HCT116 (cell line): Measurements from ENCODE around the gene SUPT6H. TPM values are rescaled to one million over a fixed set of nuclear protein-coding genes. Genes with fewer than 3 reads are reported as not detected.
A peak's percentile ranks its signal among the peaks of the same experiment; 100 is the strongest.

Experiments used
- ATAC-seq: fragments of 200-7000 bp; cut with Tn5 transposase; 2 replicates; pipeline ENCODE4 v1.9.1; 2020; ENCODE audit warnings: mild to moderate bottlenecking, moderate library complexity
- BruUV-seq: library from RNA; stranded (reverse); fragments of 400-500 nt; replicated peaks from 2 replicates; lab custom pipeline; 2021; lab: Mats Ljungman, UMichigan
- CTCF ChIA-PET: fragments of 300-600 bp; sonication (Branson Sonifier 250); formaldehyde crosslinking; loops from one replicate; lab custom pipeline; 2021; ENCODE audit warnings: antibody characterized with exemption; lab: Charles Lee
- POLR2A ChIA-PET: fragments of 300-600, 350-600 bp; sonication (Branson Sonifier 250); formaldehyde crosslinking; loops from one replicate; lab custom pipeline; 2021; ENCODE audit warnings: antibody characterized with exemption; lab: Charles Lee
- RAD21 ChIA-PET, 2 experiments: fragments of 300-600 bp; sonication (Branson Sonifier 250); formaldehyde crosslinking; loops; one replicate each; lab custom pipeline; 2023; ENCODE audit warnings: low total read pairs in 2 of 2; ENCODE audit not compliant: uncharacterized antibody in 2 of 2, unreplicated experiment in 2 of 2, low non-redundant PET in 1 of 2; lab: Charles Lee
- DNase-seq: peaks from one replicate; pipeline ENCODE4 v3.0.0-alpha.2; 2010; ENCODE audit warnings: low read depth, low spot score
- H2AFZ ChIP-seq: fragments of 200-600 bp; shearing (Covaris generic), sonication (generic); 2 replicates; pipeline ENCODE4 v1.6.1; 2017; ENCODE audit warnings: low read depth, mixed run types, mixed read lengths, antibody characterized with exemption, low read length; ENCODE audit not compliant: poor library complexity, severe bottlenecking
- H3K27ac ChIP-seq: 2 replicates; pipeline ENCODE4 v1.5.1; 2012; ENCODE audit warnings: low read depth, low read length
- H3K27me3 ChIP-seq: fragments of 200-600 bp; sonication (generic); 2 replicates; pipeline ENCODE4 v1.6.1; 2016; ENCODE audit warnings: mixed run types, low read length, mixed read lengths; ENCODE audit not compliant: insufficient read depth
- H3K36me3 ChIP-seq, 2 experiments: fragments of 200-500 bp in 1 of 2; fragments of 200-600 bp in 1 of 2; sonication (Bioruptor generic) in 1 of 2; sonication (generic) in 1 of 2; 2 replicates each; pipeline versions ENCODE4 v1.5.1 to v1.6.1; 2014 to 2016; ENCODE audit warnings: low read length in 2 of 2, inconsistent platforms in 1 of 2, mixed read lengths in 1 of 2, mixed run types in 1 of 2; ENCODE audit not compliant: insufficient read depth in 2 of 2, control insufficient read depth in 1 of 2
- H3K4me1 ChIP-seq, 2 experiments: fragments of 200-600 bp in 1 of 2; sonication (generic) in 1 of 2; 2 replicates each; pipeline versions ENCODE4 v1.5.1 to v1.6.1; 2012 to 2017; ENCODE audit warnings: low read length in 2 of 2, inconsistent platforms in 1 of 2, mild to moderate bottlenecking in 1 of 2, mixed read lengths in 1 of 2, mixed run types in 1 of 2, moderate library complexity in 1 of 2; ENCODE audit not compliant: insufficient read depth in 2 of 2, control insufficient read depth in 1 of 2
- H3K4me2 ChIP-seq: fragments of 200-600 bp; sonication (generic); 2 replicates; pipeline ENCODE4 v1.6.1; 2017; ENCODE audit warnings: mixed run types, low read length, mixed read lengths
- H3K4me3 ChIP-seq, 2 experiments: fragments of 200-600 bp in 1 of 2; sonication (generic) in 1 of 2; replicated peaks in 1 of 2; 2 replicates each; pipeline ENCODE4 v1.5.1; 2011 to 2016; ENCODE audit warnings: low read length in 2 of 2, control low read depth in 1 of 2, low read depth in 1 of 2, mild to moderate bottlenecking in 1 of 2, mixed read lengths in 1 of 2, mixed run types in 1 of 2
- H3K79me2 ChIP-seq: fragments of 200-600 bp; sonication (generic); 2 replicates; pipeline ENCODE4 v1.6.1; 2017; ENCODE audit warnings: mild to moderate bottlenecking, mixed run types, low read length, moderate library complexity, mixed read lengths; ENCODE audit not compliant: insufficient read depth
- H3K9ac ChIP-seq: fragments of 200-600 bp; sonication (generic); 2 replicates; pipeline ENCODE4 v1.6.1; 2016; ENCODE audit warnings: low read length, mixed read lengths
- H3K9me2 ChIP-seq: fragments of 200-600 bp; sonication (generic), shearing (Covaris generic); 2 replicates; pipeline ENCODE4 v1.6.1; 2017; ENCODE audit warnings: mixed run types, mild to moderate bottlenecking, moderate library complexity; ENCODE audit not compliant: insufficient read depth
- H3K9me3 ChIP-seq, 2 experiments: fragments of 200-500 bp in 1 of 2; fragments of 200-600 bp in 1 of 2; sonication (Bioruptor generic) in 1 of 2; sonication (generic) in 1 of 2; 2 replicates each; pipeline ENCODE4 v1.6.1; 2014 to 2017; ENCODE audit warnings: low read length in 2 of 2, mixed read lengths in 2 of 2, inconsistent platforms in 1 of 2, low read depth in 1 of 2, mild to moderate bottlenecking in 1 of 2, mixed run types in 1 of 2, moderate library complexity in 1 of 2; ENCODE audit not compliant: control insufficient read depth in 1 of 2, insufficient read depth in 1 of 2
- H4K20me1 ChIP-seq: fragments of 200-600 bp; sonication (generic), shearing (Covaris generic); 2 replicates; pipeline ENCODE4 v1.6.1; 2017; ENCODE audit warnings: mixed run types, mild to moderate bottlenecking, moderate library complexity; ENCODE audit not compliant: insufficient read depth
- EGR1 ChIP-seq: IDR thresholded peaks from 2 replicates; pipeline ENCODE4 v1.6.1; 2012; ENCODE audit warnings: low read depth
- ELF1 ChIP-seq: IDR thresholded peaks from 2 replicates; pipeline ENCODE4 v1.6.1; 2012; ENCODE audit warnings: low read depth, borderline replicate concordance
- EZH2 ChIP-seq: fragments of 200-600 bp; sonication (generic); IDR thresholded peaks from 2 replicates; pipeline ENCODE4 v1.6.1; 2017; ENCODE audit warnings: antibody characterized with exemption, mixed run types
- EZH2phosphoT487 ChIP-seq: fragments of 200-600 bp; IDR thresholded peaks from 2 replicates; pipeline ENCODE4 v1.6.1; 2018; ENCODE audit warnings: antibody characterized with exemption, borderline replicate concordance
- JUND ChIP-seq: IDR thresholded peaks from 2 replicates; pipeline ENCODE4 v1.6.1; 2012
- POLR2A ChIP-seq: IDR thresholded peaks from 2 replicates; pipeline ENCODE4 v1.7.0; 2011; ENCODE audit warnings: borderline replicate concordance; ENCODE audit not compliant: insufficient read depth, insufficient read length; ENCODE audit errors: extremely low read depth
- POLR2AphosphoS5 ChIP-seq: IDR thresholded peaks from 2 replicates; pipeline ENCODE4 v1.6.1; 2011; ENCODE audit warnings: mild to moderate bottlenecking, low read depth, low read length, moderate library complexity
- RAD21 ChIP-seq: IDR thresholded peaks from 2 replicates; pipeline ENCODE4 v1.6.1; 2012; ENCODE audit warnings: low read depth, mild to moderate bottlenecking
- SIN3A ChIP-seq: IDR thresholded peaks from 2 replicates; pipeline ENCODE4 v1.6.1; 2012; ENCODE audit warnings: low read depth
- SP1 ChIP-seq: IDR thresholded peaks from 2 replicates; pipeline ENCODE4 v1.6.1; 2012; ENCODE audit warnings: low read depth
- TCF7L2 ChIP-seq: IDR thresholded peaks from 2 replicates; pipeline ENCODE4 v1.7.0; 2011; ENCODE audit warnings: borderline replicate concordance, inconsistent platforms; ENCODE audit not compliant: insufficient read depth, insufficient read length; ENCODE audit errors: extremely low read depth
- ZFX ChIP-seq: fragments of 450-650 bp; IDR thresholded peaks from 2 replicates; pipeline ENCODE4 v1.6.1; 2017
- intact Hi-C: fragments of 100-400 bp; cut with micrococcal nuclease; formaldehyde crosslinking; loops from 2 replicates; pipeline ENCODE4 v1.10.0; 2022
- total RNA-seq: library from RNA; stranded (reverse); gene quantifications from one replicate; pipeline ENCODE4 v1.2.1, GENCODE V29; 2021; ENCODE audit not compliant: unreplicated experiment
- TF ChIP-seq, protein P1 (sequence below): IDR thresholded peaks from 2 replicates; pipeline ENCODE4 v1.6.1; 2012
- TF ChIP-seq, protein P2 (sequence below), 3 experiments: fragments of 200-600 bp in 1 of 3; sonication (generic) in 1 of 3; IDR thresholded peaks in 2 of 3; conservative IDR thresholded peaks in 1 of 3; 2 replicates each; pipeline ENCODE4 v1.5.1; 2012 to 2017; ENCODE audit warnings: low read depth in 2 of 3, low read length in 2 of 3, antibody characterized with exemption in 1 of 3, borderline replicate concordance in 1 of 3, control low read depth in 1 of 3, mild to moderate bottlenecking in 1 of 3, mixed read lengths in 1 of 3, mixed run types in 1 of 3, moderate library complexity in 1 of 3; ENCODE audit not compliant: insufficient read depth in 1 of 3
- TF ChIP-seq, protein P3 (sequence below): IDR thresholded peaks from 2 replicates; pipeline ENCODE4 v1.6.1; 2011; ENCODE audit warnings: mild to moderate bottlenecking, low read length, moderate library complexity; ENCODE audit not compliant: insufficient replicate concordance; ENCODE audit errors: extremely low read depth
- TF ChIP-seq, protein P4 (sequence below): IDR thresholded peaks from 2 replicates; pipeline ENCODE4 v1.6.1; 2012

SUPT6H gene
- total RNA-seq, 1 experiment from 2014 or later: 62.1 TPM

DNA sequence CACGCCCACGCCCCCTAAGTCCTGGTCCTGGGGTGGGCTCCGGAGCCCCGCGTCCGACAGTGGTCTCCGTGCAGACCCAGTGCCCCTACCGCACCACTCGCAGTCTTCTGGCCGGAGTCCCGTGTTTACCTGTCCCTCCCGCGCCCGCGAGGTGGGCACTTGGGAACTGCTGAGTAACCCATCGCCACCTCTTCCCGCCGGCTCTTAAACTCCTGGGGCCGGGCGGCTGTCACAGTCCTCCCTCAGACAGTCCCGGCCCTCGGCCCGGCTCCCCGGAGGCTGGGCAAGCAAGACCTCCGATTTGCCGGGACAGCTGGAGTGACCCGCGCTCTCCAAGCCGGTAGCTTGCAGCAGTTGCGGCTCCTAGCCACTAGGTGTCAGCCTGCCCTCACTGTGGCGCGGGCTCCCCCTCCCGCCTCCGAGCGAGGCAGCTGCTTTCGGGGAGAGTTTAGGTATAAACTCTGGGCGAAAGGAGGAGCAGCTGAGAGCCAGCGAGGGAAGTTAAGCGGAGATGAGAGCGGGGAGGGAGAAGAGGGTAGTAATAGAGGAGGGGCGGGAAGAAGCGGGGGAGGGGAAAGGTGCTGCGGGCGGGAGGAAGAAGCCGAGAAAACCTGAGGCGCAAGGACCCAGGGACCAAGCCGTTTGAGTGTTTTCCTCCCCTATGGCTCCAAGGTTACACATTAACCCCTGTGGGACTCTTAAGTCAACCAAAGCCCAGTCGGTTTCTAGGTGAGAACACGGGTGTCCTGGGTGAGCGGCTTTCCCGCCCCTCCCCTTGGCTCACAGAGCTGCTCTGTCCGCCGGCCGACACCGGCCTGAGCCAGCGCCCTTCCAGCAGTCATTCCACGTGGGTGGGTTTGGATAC is 64.9 kb downstream of the SUPT6H start:
- intact Hi-C loops: loop anchor here (1.0 to 5.0 kb wide), 8 partner anchors 16 to 385 kb away; partner anchors contain the start of gene DHRS13
- Histone ChIP-seq H2AFZ (no peak overlapping the region), H3K4me1 (peaks cover 36 to 75% of the 10 kb centered on the region in 2 experiments), H3K27me3 (no peaks in the 10 kb centered on the region), H3K79me2 (peaks cover 28% of the 10 kb centered on the region), H4K20me1 (peaks cover 15% of the 10 kb centered on the region; the same call in 1 of the 2 replicates), H3K9ac (peak overlapping the region; percentile 90), H3K4me2 (peak overlapping the region; percentile 99), H3K4me3 (peak overlapping the region; percentile 59 to 71), H3K9me3 (no peaks in the 10 kb centered on the region), H3K9me2 (no peaks in the 10 kb centered on the region), H3K36me3 (peaks cover 14 to 26% of the 10 kb centered on the region in 2 experiments; a peak in 3 of 4 replicates), H3K27ac (peak overlapping the region; percentile 89)
- TF ChIP-seq EZH2 (no peak), RAD21 (peak; percentile 100), EGR1 (peak; percentile 83), ZFX (no peak), SIN3A (peak; percentile 36; the same call in 1 of the 2 replicates), EZH2phosphoT487 (no peak), TCF7L2 (no peak), ELF1 (no peak), POLR2A (peak; percentile 18), SP1 (no peak), POLR2AphosphoS5 (peak; percentile 62), JUND (no peak)
- TF ChIP-seq, protein P1, sequence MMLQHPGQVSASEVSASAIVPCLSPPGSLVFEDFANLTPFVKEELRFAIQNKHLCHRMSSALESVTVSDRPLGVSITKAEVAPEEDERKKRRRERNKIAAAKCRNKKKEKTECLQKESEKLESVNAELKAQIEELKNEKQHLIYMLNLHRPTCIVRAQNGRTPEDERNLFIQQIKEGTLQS: no peak
- TF ChIP-seq, protein P2, sequence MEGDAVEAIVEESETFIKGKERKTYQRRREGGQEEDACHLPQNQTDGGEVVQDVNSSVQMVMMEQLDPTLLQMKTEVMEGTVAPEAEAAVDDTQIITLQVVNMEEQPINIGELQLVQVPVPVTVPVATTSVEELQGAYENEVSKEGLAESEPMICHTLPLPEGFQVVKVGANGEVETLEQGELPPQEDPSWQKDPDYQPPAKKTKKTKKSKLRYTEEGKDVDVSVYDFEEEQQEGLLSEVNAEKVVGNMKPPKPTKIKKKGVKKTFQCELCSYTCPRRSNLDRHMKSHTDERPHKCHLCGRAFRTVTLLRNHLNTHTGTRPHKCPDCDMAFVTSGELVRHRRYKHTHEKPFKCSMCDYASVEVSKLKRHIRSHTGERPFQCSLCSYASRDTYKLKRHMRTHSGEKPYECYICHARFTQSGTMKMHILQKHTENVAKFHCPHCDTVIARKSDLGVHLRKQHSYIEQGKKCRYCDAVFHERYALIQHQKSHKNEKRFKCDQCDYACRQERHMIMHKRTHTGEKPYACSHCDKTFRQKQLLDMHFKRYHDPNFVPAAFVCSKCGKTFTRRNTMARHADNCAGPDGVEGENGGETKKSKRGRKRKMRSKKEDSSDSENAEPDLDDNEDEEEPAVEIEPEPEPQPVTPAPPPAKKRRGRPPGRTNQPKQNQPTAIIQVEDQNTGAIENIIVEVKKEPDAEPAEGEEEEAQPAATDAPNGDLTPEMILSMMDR (IDR thresholded peaks at IDR 0.05 in 2 of 3, conservative IDR thresholded peaks at IDR 0.05 in 1 of 3; ENCODE audit: borderline replicate concordance in 1 of 3, insufficient read depth in 1 of 3, low read depth in 2 of 3, low read length in 2 of 3): peak; percentile 99
- TF ChIP-seq, protein P3, sequence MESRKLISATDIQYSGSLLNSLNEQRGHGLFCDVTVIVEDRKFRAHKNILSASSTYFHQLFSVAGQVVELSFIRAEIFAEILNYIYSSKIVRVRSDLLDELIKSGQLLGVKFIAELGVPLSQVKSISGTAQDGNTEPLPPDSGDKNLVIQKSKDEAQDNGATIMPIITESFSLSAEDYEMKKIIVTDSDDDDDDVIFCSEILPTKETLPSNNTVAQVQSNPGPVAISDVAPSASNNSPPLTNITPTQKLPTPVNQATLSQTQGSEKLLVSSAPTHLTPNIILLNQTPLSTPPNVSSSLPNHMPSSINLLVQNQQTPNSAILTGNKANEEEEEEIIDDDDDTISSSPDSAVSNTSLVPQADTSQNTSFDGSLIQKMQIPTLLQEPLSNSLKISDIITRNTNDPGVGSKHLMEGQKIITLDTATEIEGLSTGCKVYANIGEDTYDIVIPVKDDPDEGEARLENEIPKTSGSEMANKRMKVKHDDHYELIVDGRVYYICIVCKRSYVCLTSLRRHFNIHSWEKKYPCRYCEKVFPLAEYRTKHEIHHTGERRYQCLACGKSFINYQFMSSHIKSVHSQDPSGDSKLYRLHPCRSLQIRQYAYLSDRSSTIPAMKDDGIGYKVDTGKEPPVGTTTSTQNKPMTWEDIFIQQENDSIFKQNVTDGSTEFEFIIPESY: no peak
- TF ChIP-seq, protein P4, sequence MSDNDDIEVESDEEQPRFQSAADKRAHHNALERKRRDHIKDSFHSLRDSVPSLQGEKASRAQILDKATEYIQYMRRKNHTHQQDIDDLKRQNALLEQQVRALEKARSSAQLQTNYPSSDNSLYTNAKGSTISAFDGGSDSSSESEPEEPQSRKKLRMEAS: peak; percentile 69; the same call in 1 of the 2 replicates
- BruUV-seq: no TSS peak
- RAD21 ChIA-PET: interaction anchor here (0.6 to 3.3 kb wide), 29 partner anchors 9 to 391 kb away, joined by 3 to 28 read pairs (median 4); partner anchors contain the start of genes PHF12 (in 2 of the 2), DHRS13 (in 1 of the 2), FLOT2 (in 1 of the 2) and TRAF4 (in 1 of the 2)
- DNase-seq (peak; percentile 89), ATAC-seq (peak; percentile 46)
- POLR2A ChIA-PET: interaction anchor here (0.7 to 5.4 kb wide), 17 partner anchors 14 to 449 kb away, joined by 3 to 149 read pairs (median 4); partner anchors contain the start of genes FLOT2, PHF12, PROCA1 and TRAF4
- CTCF ChIA-PET: interaction anchor here (0.6 to 5.2 kb wide), 31 partner anchors 16 to 426 kb away, joined by 3 to 207 read pairs (median 6); partner anchors contain the start of genes DHRS13, FLOT2, PHF12 and TRAF4
